HepG2 (cell line): Measurements from ENCODE around the gene PDGFA. TPM values are rescaled to one million over a fixed set of nuclear protein-coding genes. Genes with fewer than 3 reads are reported as not detected.
A peak's percentile ranks its signal among the peaks of the same experiment; 100 is the strongest.

ENCODE experiments used
- ARNT2 ChIP-seq: sonication (generic); formaldehyde crosslinking; IDR thresholded peaks from 2 replicates; pipeline ENCODE4 v1.8.0; 2022; ENCODE audit warnings: mild to moderate bottlenecking, low read depth, missing genetic modification reagents, moderate library complexity
- KAT8 ChIP-seq: IDR thresholded peaks from 2 replicates; pipeline ENCODE4 v1.6.1; 2016; ENCODE audit warnings: missing genetic modification reagents, missing compliant biosample characterization
- RARA ChIP-seq: IDR thresholded peaks from 2 replicates; pipeline ENCODE4 v1.6.1; 2016; ENCODE audit warnings: missing genetic modification reagents, missing compliant biosample characterization
- THAP11 ChIP-seq: IDR thresholded peaks from 2 replicates; pipeline ENCODE4 v1.6.1; 2016; ENCODE audit warnings: missing biosample characterization, missing genetic modification reagents
- TRIM24 ChIP-seq: sonication (generic); formaldehyde crosslinking; IDR thresholded peaks from 2 replicates; pipeline ENCODE4 v1.8.0; 2022; ENCODE audit warnings: mild to moderate bottlenecking, missing genetic modification reagents
- ZNF20 ChIP-seq: sonication (generic); formaldehyde crosslinking; IDR thresholded peaks from 2 replicates; pipeline ENCODE4 v1.4.0; 2020; ENCODE audit warnings: mild to moderate bottlenecking, moderate library complexity, missing genetic modification reagents
- ZNF225 ChIP-seq: sonication (generic); formaldehyde crosslinking; IDR thresholded peaks from 2 replicates; pipeline ENCODE4 v1.4.0; 2020; ENCODE audit warnings: mild to moderate bottlenecking, missing genetic modification reagents
- ZNF563 ChIP-seq: sonication (generic); formaldehyde crosslinking; IDR thresholded peaks from 2 replicates; pipeline ENCODE4 v1.8.0; 2022; ENCODE audit warnings: mild to moderate bottlenecking, moderate library complexity, missing genetic modification reagents
- ZNF883 ChIP-seq: sonication (generic); formaldehyde crosslinking; IDR thresholded peaks from 2 replicates; pipeline ENCODE4 v1.5.1; 2020; ENCODE audit warnings: mild to moderate bottlenecking, missing genetic modification reagents; ENCODE audit errors: not compliant biosample characterization
- polyA plus RNA-seq, 8 experiments: library from polyadenylated mRNA; depleted of rRNA in 3 of 8; stranded (reverse) in 7 of 8; unstranded in 1 of 8; fragments of >200 nt; fragmentation: Illumina TruSeq in 4 of 8; extraction: Trizol in 4 of 8; gene quantifications; 2 replicates each; pipeline versions ENCODE4 v1.2.1 to v1.2.3, GENCODE V29; 2011 to 2016; ENCODE audit warnings: low read depth in 4 of 8, missing spikeins in 1 of 8, mixed read lengths in 1 of 8; ENCODE audit not compliant: insufficient read depth in 1 of 8
- total RNA-seq, 5 experiments: library from RNA; depleted of rRNA; stranded (reverse); fragments of >200 nt; fragmentation: Illumina TruSeq; extraction: Trizol; gene quantifications; 2 replicates each; pipeline ENCODE4 v1.2.3, GENCODE V29; 2016; ENCODE audit warnings: low read depth in 1 of 5
- TF ChIP-seq, protein P1 (sequence below): sonication (generic); formaldehyde crosslinking; IDR thresholded peaks from 2 replicates; pipeline ENCODE4 v1.4.0; 2020; ENCODE audit warnings: low read depth, missing genetic modification reagents
- TF ChIP-seq, protein P2 (sequence below): sonication (generic); formaldehyde crosslinking; IDR thresholded peaks from 2 replicates; pipeline ENCODE4 v1.4.0; 2020; ENCODE audit warnings: missing genetic modification reagents
- TF ChIP-seq, protein P3 (sequence below): sonication (generic); formaldehyde crosslinking; IDR thresholded peaks from 2 replicates; pipeline ENCODE4 v1.4.0; 2020; ENCODE audit warnings: mild to moderate bottlenecking, low read depth, missing genetic modification reagents
- TF ChIP-seq, protein P4 (sequence below): sonication (generic); formaldehyde crosslinking; IDR thresholded peaks from 2 replicates; pipeline ENCODE4 v1.5.0; 2020; ENCODE audit warnings: missing genetic modification reagents
- TF ChIP-seq, protein P5 (sequence below): IDR thresholded peaks from 2 replicates; pipeline ENCODE4 v1.6.1; 2018; ENCODE audit warnings: missing genetic modification reagents
- TF ChIP-seq, protein P6 (sequence below): sonication (generic); formaldehyde crosslinking; IDR thresholded peaks from 2 replicates; pipeline ENCODE4 v1.5.0; 2020; ENCODE audit warnings: missing genetic modification reagents
- TF ChIP-seq, protein P7 (sequence below): sonication (generic); formaldehyde crosslinking; conservative IDR thresholded peaks from 2 replicates; pipeline ENCODE4 v1.4.0; 2020; ENCODE audit warnings: missing genetic modification reagents

Gene PDGFA
- total and polyA plus RNA-seq, 2 of the 13 experiments (the other 11 are each of a cell fraction or from before 2014, with no cell fraction given) = 1.5 to 3.4 TPM

DNA sequence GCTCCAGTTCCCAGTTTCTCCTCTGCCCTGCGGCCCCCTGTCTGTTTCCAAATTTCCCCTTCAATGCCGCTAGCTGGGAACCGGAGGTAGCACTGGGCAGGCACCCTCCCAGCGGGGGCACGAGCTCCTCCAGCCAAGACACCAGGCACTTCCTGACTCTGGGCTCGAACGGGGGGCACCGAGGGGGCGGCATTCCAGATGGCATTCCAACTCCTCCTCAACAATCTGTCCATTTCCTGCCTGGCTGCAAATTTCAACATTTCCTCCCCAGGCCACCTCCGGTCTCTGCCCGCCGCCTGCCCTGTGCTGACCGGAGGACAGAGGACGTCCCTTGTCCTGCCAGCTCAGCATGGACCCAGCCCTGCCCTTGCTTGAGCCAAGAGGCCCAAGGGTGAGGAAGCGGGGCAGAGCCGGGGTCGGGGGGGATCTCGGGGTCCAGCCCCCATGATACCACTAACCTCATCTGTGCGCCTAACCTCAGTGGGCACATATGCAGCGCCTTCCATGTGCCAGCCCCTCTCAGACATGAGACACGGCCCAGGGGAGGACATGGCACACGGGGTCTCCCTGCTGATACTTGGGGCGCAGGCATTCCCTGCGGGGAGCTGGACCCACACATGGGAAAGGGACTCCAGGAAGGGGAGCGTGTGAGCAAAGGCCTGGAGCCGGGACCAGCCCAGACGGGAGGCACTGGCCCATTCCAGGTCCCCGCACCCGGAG lies 58.0 kb downstream of the PDGFA start (continued):
- TF ChIP-seq KAT8 (CRISPR knock-in tag) (no peak), RARA (CRISPR knock-in tag) (peak; percentile 88), ZNF563 (no peak; the same call in 1 of the 2 replicates), ZNF225 (CRISPR knock-in tag) (no peak), ZNF20 (CRISPR knock-in tag) (no peak), ARNT2 (CRISPR knock-in tag) (no peak), ZNF883 (CRISPR knock-in tag) (no peak), TRIM24 (CRISPR knock-in tag) (0 out of 2 replicates have a peak, but pooled peaks have one; percentile 20), THAP11 (CRISPR knock-in tag) (no peak)
- TF ChIP-seq, protein P1, sequence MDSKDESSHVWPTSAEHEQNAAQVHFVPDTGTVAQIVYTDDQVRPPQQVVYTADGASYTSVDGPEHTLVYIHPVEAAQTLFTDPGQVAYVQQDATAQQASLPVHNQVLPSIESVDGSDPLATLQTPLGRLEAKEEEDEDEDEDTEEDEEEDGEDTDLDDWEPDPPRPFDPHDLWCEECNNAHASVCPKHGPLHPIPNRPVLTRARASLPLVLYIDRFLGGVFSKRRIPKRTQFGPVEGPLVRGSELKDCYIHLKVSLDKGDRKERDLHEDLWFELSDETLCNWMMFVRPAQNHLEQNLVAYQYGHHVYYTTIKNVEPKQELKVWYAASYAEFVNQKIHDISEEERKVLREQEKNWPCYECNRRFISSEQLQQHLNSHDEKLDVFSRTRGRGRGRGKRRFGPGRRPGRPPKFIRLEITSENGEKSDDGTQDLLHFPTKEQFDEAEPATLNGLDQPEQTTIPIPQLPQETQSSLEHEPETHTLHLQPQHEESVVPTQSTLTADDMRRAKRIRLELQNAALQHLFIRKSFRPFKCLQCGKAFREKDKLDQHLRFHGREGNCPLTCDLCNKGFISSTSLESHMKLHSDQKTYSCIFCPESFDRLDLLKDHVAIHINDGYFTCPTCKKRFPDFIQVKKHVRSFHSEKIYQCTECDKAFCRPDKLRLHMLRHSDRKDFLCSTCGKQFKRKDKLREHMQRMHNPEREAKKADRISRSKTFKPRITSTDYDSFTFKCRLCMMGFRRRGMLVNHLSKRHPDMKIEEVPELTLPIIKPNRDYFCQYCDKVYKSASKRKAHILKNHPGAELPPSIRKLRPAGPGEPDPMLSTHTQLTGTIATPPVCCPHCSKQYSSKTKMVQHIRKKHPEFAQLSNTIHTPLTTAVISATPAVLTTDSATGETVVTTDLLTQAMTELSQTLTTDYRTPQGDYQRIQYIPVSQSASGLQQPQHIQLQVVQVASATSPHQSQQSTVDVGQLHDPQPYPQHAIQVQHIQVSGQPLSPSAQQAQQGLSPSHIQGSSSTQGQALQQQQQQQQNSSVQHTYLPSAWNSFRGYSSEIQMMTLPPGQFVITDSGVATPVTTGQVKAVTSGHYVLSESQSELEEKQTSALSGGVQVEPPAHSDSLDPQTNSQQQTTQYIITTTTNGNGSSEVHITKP (CRISPR knock-in tag) = no peak
- TF ChIP-seq, protein P2, sequence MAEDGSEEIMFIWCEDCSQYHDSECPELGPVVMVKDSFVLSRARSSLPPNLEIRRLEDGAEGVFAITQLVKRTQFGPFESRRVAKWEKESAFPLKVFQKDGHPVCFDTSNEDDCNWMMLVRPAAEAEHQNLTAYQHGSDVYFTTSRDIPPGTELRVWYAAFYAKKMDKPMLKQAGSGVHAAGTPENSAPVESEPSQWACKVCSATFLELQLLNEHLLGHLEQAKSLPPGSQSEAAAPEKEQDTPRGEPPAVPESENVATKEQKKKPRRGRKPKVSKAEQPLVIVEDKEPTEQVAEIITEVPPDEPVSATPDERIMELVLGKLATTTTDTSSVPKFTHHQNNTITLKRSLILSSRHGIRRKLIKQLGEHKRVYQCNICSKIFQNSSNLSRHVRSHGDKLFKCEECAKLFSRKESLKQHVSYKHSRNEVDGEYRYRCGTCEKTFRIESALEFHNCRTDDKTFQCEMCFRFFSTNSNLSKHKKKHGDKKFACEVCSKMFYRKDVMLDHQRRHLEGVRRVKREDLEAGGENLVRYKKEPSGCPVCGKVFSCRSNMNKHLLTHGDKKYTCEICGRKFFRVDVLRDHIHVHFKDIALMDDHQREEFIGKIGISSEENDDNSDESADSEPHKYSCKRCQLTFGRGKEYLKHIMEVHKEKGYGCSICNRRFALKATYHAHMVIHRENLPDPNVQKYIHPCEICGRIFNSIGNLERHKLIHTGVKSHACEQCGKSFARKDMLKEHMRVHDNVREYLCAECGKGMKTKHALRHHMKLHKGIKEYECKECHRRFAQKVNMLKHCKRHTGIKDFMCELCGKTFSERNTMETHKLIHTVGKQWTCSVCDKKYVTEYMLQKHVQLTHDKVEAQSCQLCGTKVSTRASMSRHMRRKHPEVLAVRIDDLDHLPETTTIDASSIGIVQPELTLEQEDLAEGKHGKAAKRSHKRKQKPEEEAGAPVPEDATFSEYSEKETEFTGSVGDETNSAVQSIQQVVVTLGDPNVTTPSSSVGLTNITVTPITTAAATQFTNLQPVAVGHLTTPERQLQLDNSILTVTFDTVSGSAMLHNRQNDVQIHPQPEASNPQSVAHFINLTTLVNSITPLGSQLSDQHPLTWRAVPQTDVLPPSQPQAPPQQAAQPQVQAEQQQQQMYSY = no peak
- TF ChIP-seq, protein P3, sequence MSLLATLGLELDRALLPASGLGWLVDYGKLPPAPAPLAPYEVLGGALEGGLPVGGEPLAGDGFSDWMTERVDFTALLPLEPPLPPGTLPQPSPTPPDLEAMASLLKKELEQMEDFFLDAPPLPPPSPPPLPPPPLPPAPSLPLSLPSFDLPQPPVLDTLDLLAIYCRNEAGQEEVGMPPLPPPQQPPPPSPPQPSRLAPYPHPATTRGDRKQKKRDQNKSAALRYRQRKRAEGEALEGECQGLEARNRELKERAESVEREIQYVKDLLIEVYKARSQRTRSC = no peak
- TF ChIP-seq, protein P4, sequence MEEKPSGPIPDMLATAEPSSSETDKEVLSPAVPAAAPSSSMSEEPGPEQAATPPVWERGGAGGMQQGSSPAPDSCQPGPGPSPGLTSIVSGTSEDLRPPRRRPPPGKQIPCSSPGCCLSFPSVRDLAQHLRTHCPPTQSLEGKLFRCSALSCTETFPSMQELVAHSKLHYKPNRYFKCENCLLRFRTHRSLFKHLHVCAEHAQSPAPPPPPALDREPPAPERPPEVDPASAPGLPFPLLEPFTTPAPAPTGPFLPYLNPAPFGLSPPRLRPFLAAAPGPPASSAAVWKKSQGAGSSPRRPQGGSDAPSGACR = no peak
- TF ChIP-seq, protein P5, sequence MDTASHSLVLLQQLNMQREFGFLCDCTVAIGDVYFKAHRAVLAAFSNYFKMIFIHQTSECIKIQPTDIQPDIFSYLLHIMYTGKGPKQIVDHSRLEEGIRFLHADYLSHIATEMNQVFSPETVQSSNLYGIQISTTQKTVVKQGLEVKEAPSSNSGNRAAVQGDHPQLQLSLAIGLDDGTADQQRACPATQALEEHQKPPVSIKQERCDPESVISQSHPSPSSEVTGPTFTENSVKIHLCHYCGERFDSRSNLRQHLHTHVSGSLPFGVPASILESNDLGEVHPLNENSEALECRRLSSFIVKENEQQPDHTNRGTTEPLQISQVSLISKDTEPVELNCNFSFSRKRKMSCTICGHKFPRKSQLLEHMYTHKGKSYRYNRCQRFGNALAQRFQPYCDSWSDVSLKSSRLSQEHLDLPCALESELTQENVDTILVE (CRISPR knock-in tag) = no peak
- TF ChIP-seq, protein P6, sequence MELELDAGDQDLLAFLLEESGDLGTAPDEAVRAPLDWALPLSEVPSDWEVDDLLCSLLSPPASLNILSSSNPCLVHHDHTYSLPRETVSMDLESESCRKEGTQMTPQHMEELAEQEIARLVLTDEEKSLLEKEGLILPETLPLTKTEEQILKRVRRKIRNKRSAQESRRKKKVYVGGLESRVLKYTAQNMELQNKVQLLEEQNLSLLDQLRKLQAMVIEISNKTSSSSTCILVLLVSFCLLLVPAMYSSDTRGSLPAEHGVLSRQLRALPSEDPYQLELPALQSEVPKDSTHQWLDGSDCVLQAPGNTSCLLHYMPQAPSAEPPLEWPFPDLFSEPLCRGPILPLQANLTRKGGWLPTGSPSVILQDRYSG = no peak
- TF ChIP-seq, protein P7, sequence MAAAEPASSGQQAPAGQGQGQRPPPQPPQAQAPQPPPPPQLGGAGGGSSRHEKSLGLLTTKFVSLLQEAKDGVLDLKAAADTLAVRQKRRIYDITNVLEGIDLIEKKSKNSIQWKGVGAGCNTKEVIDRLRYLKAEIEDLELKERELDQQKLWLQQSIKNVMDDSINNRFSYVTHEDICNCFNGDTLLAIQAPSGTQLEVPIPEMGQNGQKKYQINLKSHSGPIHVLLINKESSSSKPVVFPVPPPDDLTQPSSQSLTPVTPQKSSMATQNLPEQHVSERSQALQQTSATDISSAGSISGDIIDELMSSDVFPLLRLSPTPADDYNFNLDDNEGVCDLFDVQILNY (CRISPR knock-in tag) = no peak
